OCI-LY3 (cell line): Measurements from ENCODE around the gene DUSP16.

Source experiments
- H2AFZ ChIP-seq: fragments of 200-600, 300-600 bp; shearing (Covaris generic); 2 replicates; pipeline ENCODE4 v1.6.0; 2014; ENCODE audit warnings: antibody characterized with exemption, low read depth, low read length
- H3K27ac ChIP-seq: fragments of 200-600, 300-600 bp; sonication (generic); 2 replicates; pipeline ENCODE4 v1.5.1; 2014; ENCODE audit warnings: mild to moderate bottlenecking, low read length, moderate library complexity, mixed read lengths
- H3K27me3 ChIP-seq: fragments of 200-600, 300-600 bp; sonication (generic); 2 replicates; pipeline ENCODE4 v1.6.1; 2014; ENCODE audit warnings: low read depth, low read length, mixed read lengths
- H3K36me3 ChIP-seq: fragments of 200-600, 300-600 bp; sonication (generic); replicated peaks from 2 replicates; pipeline ENCODE3; 2014; ENCODE audit warnings: low read depth, low read length, mixed read lengths
- H3K4me1 ChIP-seq: fragments of 300-600, 200-600 bp; sonication (generic); 2 replicates; pipeline ENCODE4 v1.6.1; 2014; ENCODE audit warnings: low read length, mixed read lengths
- H3K4me2 ChIP-seq: fragments of 200-600, 300-600 bp; sonication (generic); 2 replicates; pipeline ENCODE4 v1.6.1; 2014; ENCODE audit warnings: low read length, mixed read lengths
- H3K4me3 ChIP-seq: fragments of 300-600, 200-600 bp; sonication (generic); 2 replicates; pipeline ENCODE4 v1.5.1; 2014; ENCODE audit warnings: antibody characterized with exemption, mild to moderate bottlenecking, low read length, moderate library complexity
- H3K79me2 ChIP-seq: fragments of 300-600, 200-600 bp; shearing (Covaris generic); 2 replicates; pipeline ENCODE4 v1.6.1; 2014; ENCODE audit warnings: mild to moderate bottlenecking, low read length, mixed read lengths
- H3K9ac ChIP-seq: fragments of 300-600, 200-600 bp; shearing (Covaris generic); 2 replicates; pipeline ENCODE4 v1.6.0; 2014; ENCODE audit warnings: mild to moderate bottlenecking, low read length, moderate library complexity
- H3K9me3 ChIP-seq: fragments of 200-600, 300-600 bp; shearing (Covaris generic); 2 replicates; pipeline ENCODE4 v1.6.1; 2014; ENCODE audit warnings: low read length, mixed read lengths; ENCODE audit not compliant: insufficient read depth
- H4K20me1 ChIP-seq: fragments of 200-600, 300-600 bp; sonication (generic); 2 replicates; pipeline ENCODE4 v1.6.1; 2016; ENCODE audit warnings: low read length, mixed read lengths; ENCODE audit not compliant: insufficient read depth
- EZH2phosphoT487 ChIP-seq: fragments of 200-600 bp; shearing (Covaris generic); IDR thresholded peaks from 2 replicates; pipeline ENCODE4 v1.6.1; 2018; ENCODE audit warnings: antibody characterized with exemption, mixed run types, low read depth
- TF ChIP-seq, protein P1 (sequence below): fragments of 200-600, 300-600 bp; sonication (generic); IDR thresholded peaks from 2 replicates; pipeline ENCODE4 v1.5.1; 2014; ENCODE audit warnings: antibody characterized with exemption, low read length, low read depth

Gene DUSP16

GRCh38 chr12:12447837-12448236 lies 114.8 kb downstream of the DUSP16 start:
- Histone ChIP-seq H3K4me2 (no peak overlapping the region), H3K27ac (no peak overlapping the region), H3K27me3 (no peaks in the 10 kb centered on the region)

GRCh38 chr12:12447236-12447635 lies 115.4 kb downstream of the DUSP16 start:
- Histone ChIP-seq H3K27ac (no peak overlapping the region), H3K4me1 (no peaks in the 10 kb centered on the region), H4K20me1 (no peaks in the 10 kb centered on the region), H2AFZ (no peak overlapping the region), H3K9ac (no peak overlapping the region), H3K36me3 (no peaks in the 10 kb centered on the region), H3K27me3 (no peaks in the 10 kb centered on the region), H3K79me2 (no peaks in the 10 kb centered on the region), H3K4me3 (no peak overlapping the region), H3K9me3 (no peaks in the 10 kb centered on the region), H3K4me2 (no peak overlapping the region)
- TF ChIP-seq EZH2phosphoT487: no peak
- TF ChIP-seq, protein P1, sequence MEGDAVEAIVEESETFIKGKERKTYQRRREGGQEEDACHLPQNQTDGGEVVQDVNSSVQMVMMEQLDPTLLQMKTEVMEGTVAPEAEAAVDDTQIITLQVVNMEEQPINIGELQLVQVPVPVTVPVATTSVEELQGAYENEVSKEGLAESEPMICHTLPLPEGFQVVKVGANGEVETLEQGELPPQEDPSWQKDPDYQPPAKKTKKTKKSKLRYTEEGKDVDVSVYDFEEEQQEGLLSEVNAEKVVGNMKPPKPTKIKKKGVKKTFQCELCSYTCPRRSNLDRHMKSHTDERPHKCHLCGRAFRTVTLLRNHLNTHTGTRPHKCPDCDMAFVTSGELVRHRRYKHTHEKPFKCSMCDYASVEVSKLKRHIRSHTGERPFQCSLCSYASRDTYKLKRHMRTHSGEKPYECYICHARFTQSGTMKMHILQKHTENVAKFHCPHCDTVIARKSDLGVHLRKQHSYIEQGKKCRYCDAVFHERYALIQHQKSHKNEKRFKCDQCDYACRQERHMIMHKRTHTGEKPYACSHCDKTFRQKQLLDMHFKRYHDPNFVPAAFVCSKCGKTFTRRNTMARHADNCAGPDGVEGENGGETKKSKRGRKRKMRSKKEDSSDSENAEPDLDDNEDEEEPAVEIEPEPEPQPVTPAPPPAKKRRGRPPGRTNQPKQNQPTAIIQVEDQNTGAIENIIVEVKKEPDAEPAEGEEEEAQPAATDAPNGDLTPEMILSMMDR: no peak

More at GRCh38 chr12:12447837-12448236, 114.8 kb downstream of the DUSP16 start:
- no peaks in the 10 kb centered on the region for H3K9me3 ChIP-seq
- H3K4me3 ChIP-seq: no peak overlapping the region
- no peak for TF ChIP-seq EZH2phosphoT487
- TF ChIP-seq, protein P1: no peak
- no peaks in the 10 kb centered on the region for H3K79me2 ChIP-seq
- no peak overlapping the region for H2AFZ ChIP-seq
- no peaks in the 10 kb centered on the region for H3K36me3 ChIP-seq
- H4K20me1 ChIP-seq: no peaks in the 10 kb centered on the region
- no peaks in the 10 kb centered on the region for H3K4me1 ChIP-seq
- no peak overlapping the region for H3K9ac ChIP-seq

- Histone ChIP-seq H3K27ac (no peak overlapping the region), H3K9ac (no peak overlapping the region), H3K9me3 (no peaks in the 10 kb centered on the region), H3K4me3 (no peak overlapping the region), H3K36me3 (no peaks in the 10 kb centered on the region), H3K4me2 (no peak overlapping the region), H3K79me2 (no peaks in the 10 kb centered on the region), H3K27me3 (no peaks in the 10 kb centered on the region), H3K4me1 (no peaks in the 10 kb centered on the region), H2AFZ (no peak overlapping the region), H4K20me1 (no peaks in the 10 kb centered on the region)
- TF ChIP-seq, protein P1: no peak
- no peak for TF ChIP-seq EZH2phosphoT487
Observed at GRCh38 chr12:12446786-12447185, 115.9 kb downstream of the DUSP16 start.

DNA sequence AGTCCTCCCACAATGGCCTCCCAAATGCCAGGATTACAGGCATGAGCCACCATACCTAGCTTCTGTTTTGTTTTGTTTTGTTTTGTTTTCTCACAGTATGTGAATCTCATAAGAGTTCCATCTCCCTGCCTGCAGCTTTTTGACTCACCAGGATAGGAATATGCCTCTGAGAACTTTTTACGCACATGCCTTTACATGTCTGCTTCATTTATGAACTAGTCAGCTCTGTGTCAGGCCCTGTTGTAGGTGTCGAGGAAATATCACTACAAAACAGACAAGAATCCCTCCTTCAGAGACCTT lies 116.8 kb downstream of the DUSP16 start:
- Histone ChIP-seq H3K9ac (no peak overlapping the region), H3K9me3 (no peaks in the 10 kb centered on the region), H3K36me3 (no peaks in the 10 kb centered on the region), H2AFZ (no peak overlapping the region), H3K27ac (no peak overlapping the region), H4K20me1 (no peaks in the 10 kb centered on the region), H3K79me2 (no peaks in the 10 kb centered on the region), H3K27me3 (no peaks in the 10 kb centered on the region), H3K4me2 (no peak overlapping the region), H3K4me3 (no peak overlapping the region), H3K4me1 (no peaks in the 10 kb centered on the region)
- TF ChIP-seq, protein P1: no peak
- no peak for TF ChIP-seq EZH2phosphoT487
